HEK293 (cell line): ENCODE measurements around the gene SART1.

Experiments used
- CTCF ChIA-PET: fragments of 350-600 bp; formaldehyde crosslinking; extraction: SDS; loops from one replicate; lab custom pipeline; 2021; ENCODE audit warnings: antibody characterized with exemption; lab: Yijun Ruan, JAX
- POLR2A ChIA-PET: fragments of 300-600 bp; formaldehyde crosslinking; extraction: SDS; loops from one replicate; lab custom pipeline; 2020; ENCODE audit warnings: antibody characterized with exemption, inconsistent platforms; lab: Yijun Ruan, JAX
- H3K27ac ChIP-seq: fragments of 200-500 bp; sonication (Bioruptor generic); 2 replicates; pipeline ENCODE4 v1.5.1; 2014; ENCODE audit warnings: low read depth, low read length, control low read depth, inconsistent platforms; ENCODE audit errors: extremely low read depth
- H3K36me3 ChIP-seq, 2 experiments: fragments of 200-500 bp in 1 of 2; sonication (Bioruptor generic) in 1 of 2; 1 replicate in 1 of 2; 2 replicates in 1 of 2; pipeline ENCODE4 v1.5.1; 2014 to 2017; ENCODE audit warnings: inconsistent platforms in 2 of 2, low read length in 2 of 2; ENCODE audit not compliant: control insufficient read depth in 2 of 2, insufficient read depth in 1 of 2
- H3K4me1 ChIP-seq: fragments of 200-500 bp; sonication (Bioruptor generic); 2 replicates; pipeline ENCODE4 v1.5.1; 2014; ENCODE audit warnings: mild to moderate bottlenecking, low read length, inconsistent platforms; ENCODE audit not compliant: control insufficient read depth, insufficient read depth
- H3K4me3 ChIP-seq: 2 replicates; pipeline ENCODE4 v1.5.1; 2011; ENCODE audit warnings: low read depth, mild to moderate bottlenecking, control low read depth, low read length, moderate library complexity
- H3K9me3 ChIP-seq: fragments of 200-500 bp; sonication (Bioruptor generic); 2 replicates; pipeline ENCODE4 v1.5.1; 2014; ENCODE audit warnings: low read depth, low read length, inconsistent platforms; ENCODE audit not compliant: control insufficient read depth, insufficient read depth
- EGR2 ChIP-seq: fragments of 450-650 bp; formaldehyde crosslinking; IDR thresholded peaks from 2 replicates; pipeline ENCODE4 v1.5.1; 2016; ENCODE audit warnings: low read depth, missing biosample characterization, missing genetic modification characterization
- FEZF1 ChIP-seq: fragments of 450-650 bp; formaldehyde crosslinking; IDR thresholded peaks from 2 replicates; pipeline ENCODE4 v1.5.1; 2016; ENCODE audit warnings: missing biosample characterization, missing genetic modification characterization
- KLF10 ChIP-seq: fragments of 450-650 bp; IDR thresholded peaks from 2 replicates; pipeline ENCODE4 v1.5.1; 2018; ENCODE audit warnings: missing biosample characterization, mild to moderate bottlenecking, missing genetic modification characterization
- KLF9 ChIP-seq: fragments of 450-650 bp; formaldehyde crosslinking; IDR thresholded peaks from 2 replicates; pipeline ENCODE4 v1.5.1; 2016; ENCODE audit warnings: missing biosample characterization, missing genetic modification characterization, low read depth
- RBAK ChIP-seq: fragments of 450-650 bp; formaldehyde crosslinking; IDR thresholded peaks from 2 replicates; pipeline ENCODE4 v1.5.1; 2016; ENCODE audit warnings: missing biosample characterization, missing genetic modification characterization
- REPIN1 ChIP-seq: fragments of 450-650 bp; formaldehyde crosslinking; IDR thresholded peaks from 2 replicates; pipeline ENCODE4 v1.5.1; 2017; ENCODE audit warnings: missing biosample characterization, missing genetic modification characterization, low read depth
- SALL2 ChIP-seq: fragments of 450-650 bp; formaldehyde crosslinking; IDR thresholded peaks from 2 replicates; pipeline ENCODE4 v1.5.0; 2017; ENCODE audit warnings: missing biosample characterization, mild to moderate bottlenecking, missing genetic modification characterization, borderline replicate concordance
- ZBTB1 ChIP-seq: fragments of 450-650 bp; formaldehyde crosslinking; IDR thresholded peaks from 2 replicates; pipeline ENCODE4 v1.5.1; 2016; ENCODE audit warnings: missing biosample characterization, missing genetic modification characterization
- ZFP3 ChIP-seq: fragments of 450-650 bp; formaldehyde crosslinking; IDR thresholded peaks from 2 replicates; pipeline ENCODE4 v1.5.1; 2016; ENCODE audit warnings: low read depth, missing biosample characterization, missing genetic modification characterization
- ZIC2 ChIP-seq: fragments of 450-650 bp; formaldehyde crosslinking; IDR thresholded peaks from 2 replicates; pipeline ENCODE4 v1.5.1; 2016; ENCODE audit warnings: missing biosample characterization, missing genetic modification characterization
- ZNF148 ChIP-seq: fragments of 450-650 bp; formaldehyde crosslinking; IDR thresholded peaks from 2 replicates; pipeline ENCODE4 v1.5.0; 2017; ENCODE audit warnings: missing biosample characterization, missing genetic modification characterization, borderline replicate concordance
- ZNF341 ChIP-seq: fragments of 450-650 bp; formaldehyde crosslinking; IDR thresholded peaks from 2 replicates; pipeline ENCODE4; 2016; ENCODE audit warnings: low read depth, missing biosample characterization, missing genetic modification characterization
- ZNF404 ChIP-seq: fragments of 450-650 bp; formaldehyde crosslinking; IDR thresholded peaks from 2 replicates; pipeline ENCODE4 v1.5.1; 2017; ENCODE audit warnings: missing biosample characterization, missing genetic modification characterization
- ZNF473 ChIP-seq: fragments of 450-650 bp; formaldehyde crosslinking; IDR thresholded peaks from 2 replicates; pipeline ENCODE4 v1.5.1; 2017; ENCODE audit warnings: missing biosample characterization, missing genetic modification characterization
- ZNF48 ChIP-seq: fragments of 450-650 bp; formaldehyde crosslinking; IDR thresholded peaks from 2 replicates; pipeline ENCODE4 v1.5.1; 2016; ENCODE audit warnings: missing biosample characterization, missing genetic modification characterization
- ZNF621 ChIP-seq: fragments of 450-650 bp; formaldehyde crosslinking; IDR thresholded peaks from 2 replicates; pipeline ENCODE4 v1.5.1; 2017; ENCODE audit warnings: missing biosample characterization, missing genetic modification characterization
- ZNF623 ChIP-seq: fragments of 450-650 bp; formaldehyde crosslinking; IDR thresholded peaks from 2 replicates; pipeline ENCODE4 v1.5.1; 2016; ENCODE audit warnings: missing biosample characterization, missing genetic modification characterization
- ZNF791 ChIP-seq: fragments of 450-650 bp; formaldehyde crosslinking; IDR thresholded peaks from 2 replicates; pipeline ENCODE4 v1.5.1; 2016; ENCODE audit warnings: missing biosample characterization, missing genetic modification characterization
- ZNF830 ChIP-seq: fragments of 450-650 bp; IDR thresholded peaks from 2 replicates; pipeline ENCODE4 v1.5.0; 2018; ENCODE audit warnings: missing biosample characterization, missing genetic modification characterization, low read depth, mild to moderate bottlenecking, moderate library complexity
- ZSCAN5A ChIP-seq: fragments of 450-650 bp; formaldehyde crosslinking; IDR thresholded peaks from 2 replicates; pipeline ENCODE4 v1.5.1; 2016; ENCODE audit warnings: missing biosample characterization, missing genetic modification characterization

The SART1 gene

GRCh38 chr11:65979261-65979759 is 17.8 kb downstream of the SART1 start:
- H3K9me3 ChIP-seq = no peaks in the 10 kb centered on the region
- peaks cover 0 to 43% of the 10 kb centered on the region in 2 experiments; a peak in 2 of 3 replicates for H3K36me3 ChIP-seq
- TF ChIP-seq ZNF621 (tag by site-specific recombination) (no peak), SALL2 (tag by site-specific recombination) (no peak), ZNF404 (tag by site-specific recombination) (no peak), ZNF473 (no peak), ZFP3 (no peak)
- H3K27ac ChIP-seq = no peak overlapping the region
- ChIA-PET CTCF (interaction anchor here (0.5 to 1.4 kb wide), 3 partner anchors 9 to 95 kb away, joined by 3 to 5 read pairs (median 4); no protein-coding TSS in a partner anchor), POLR2A (interaction anchor here (1.0 kb wide), 1 partner anchor 310 kb away, joined by 3 read pairs; the partner anchor contains the start of gene YIF1A)
- H3K4me3 ChIP-seq = no peak overlapping the region
- no peaks in the 10 kb centered on the region for H3K4me1 ChIP-seq

- Histone ChIP-seq H3K36me3 (peaks cover 0 to 33% of the 10 kb centered on the region in 2 experiments; a peak in 1 of 3 replicates), H3K9me3 (no peaks in the 10 kb centered on the region), H3K4me1 (no peaks in the 10 kb centered on the region), H3K4me3 (no peak overlapping the region), H3K27ac (no peak overlapping the region)
- CTCF ChIA-PET = interaction anchor here (0.6 kb wide), 1 partner anchor 12 kb away, joined by 5 read pairs; no protein-coding TSS in a partner anchor
- TF ChIP-seq FEZF1 (tag by site-specific recombination) = no peak
- no peak for TF ChIP-seq ZNF830 (tag by site-specific recombination)
- TF ChIP-seq EGR2 = no peak
- no peak for TF ChIP-seq ZNF791 (tag by site-specific recombination)
- no peak for TF ChIP-seq ZNF341 (tag by site-specific recombination)
- TF ChIP-seq RBAK (tag by site-specific recombination) = no peak
- no peak for TF ChIP-seq ZNF148 (tag by site-specific recombination)
- no peak for TF ChIP-seq KLF9 (tag by site-specific recombination)
- no peak for TF ChIP-seq REPIN1 (tag by site-specific recombination)
- TF ChIP-seq ZBTB1 (tag by site-specific recombination) = no peak
- POLR2A ChIA-PET = interaction anchor here (0.7 to 1.1 kb wide), 2 partner anchors 10 to 114 kb away, joined by 4 to 6 read pairs; no protein-coding TSS in a partner anchor
Observed at GRCh38 chr11:65981101-65981740, 19.7 kb downstream of the SART1 start.

- H3K36me3 ChIP-seq = peaks cover 0 to 24% of the 10 kb centered on the region in 2 experiments; a peak in 1 of 3 replicates
- H3K4me3 ChIP-seq = no peak overlapping the region
- no peaks in the 10 kb centered on the region for H3K9me3 ChIP-seq
- no peak overlapping the region for H3K27ac ChIP-seq
- POLR2A ChIA-PET = interaction anchor here (0.6 to 1.1 kb wide), 2 partner anchors 9 to 111 kb away, joined by 3 to 4 read pairs; no protein-coding TSS in a partner anchor
- CTCF ChIA-PET = interaction anchor here (0.6 to 2.2 kb wide), 2 partner anchors 11 to 97 kb away, joined by 5 to 8 read pairs; no protein-coding TSS in a partner anchor
- TF ChIP-seq ZNF48 (no peak), ZSCAN5A (no peak), KLF10 (tag by site-specific recombination) (no peak), ZIC2 (no peak), ZNF623 (no peak)
- TF ChIP-seq, all 188 proteins: peak for 0
- H3K4me1 ChIP-seq = no peaks in the 10 kb centered on the region
Observed at GRCh38 chr11:65981972-65982823, 20.7 kb downstream of the SART1 start.
